CD4-positive, alpha-beta T cell treated with Interleukin-17A for 1 hour (primary cell): ENCODE measurements around the gene PMEPA1.
A peak's percentile ranks its signal among the peaks of the same experiment; 100 is the strongest.

ENCODE experiments used
- DNase-seq: peaks from one replicate; pipeline ENCODE4 v3.0.0-alpha.2; 2020

Gene PMEPA1

GRCh38 chr20:57736738-57737347 is 27.0 kb upstream of the PMEPA1 start:
- no peak for DNase-seq

GRCh38 chr20:57735831-57736737 is 26.3 kb upstream of the PMEPA1 start:
- no peak for DNase-seq

GRCh38 chr20:57734754-57735153 is 24.9 kb upstream of the PMEPA1 start:
- no peak for DNase-seq

- no peak for DNase-seq
Measured at GRCh38 chr20:57732226-57732625, 22.4 kb upstream of the PMEPA1 start.

- no peak for DNase-seq
Measured at GRCh38 chr20:57728762-57729161, 18.9 kb upstream of the PMEPA1 start.

GRCh38 chr20:57727863-57728262 is 18.0 kb upstream of the PMEPA1 start:
- DNase-seq = no peak

- no peak for DNase-seq
Measured at GRCh38 chr20:57725636-57726035, 15.8 kb upstream of the PMEPA1 start.

GRCh38 chr20:57724610-57725405 is 15.0 kb upstream of the PMEPA1 start:
- no peak for DNase-seq

- no peak for DNase-seq
Measured at GRCh38 chr20:57723816-57724215, 14.0 kb upstream of the PMEPA1 start.

- DNase-seq = no peak
Measured at GRCh38 chr20:57719951-57720350, 10.1 kb upstream of the PMEPA1 start.

GRCh38 chr20:57718490-57719009 is 8.7 kb upstream of the PMEPA1 start:
- peak; percentile 95 for DNase-seq

- DNase-seq = no peak
Measured at GRCh38 chr20:57717797-57718196, 8.0 kb upstream of the PMEPA1 start.

GRCh38 chr20:57716901-57717300 is 7.1 kb upstream of the PMEPA1 start:
- no peak for DNase-seq

- DNase-seq = no peak
Measured at GRCh38 chr20:57716202-57716601, 6.4 kb upstream of the PMEPA1 start.

GRCh38 chr20:57715268-57715904 is 5.6 kb upstream of the PMEPA1 start:
- DNase-seq = no peak

- no peak for DNase-seq
Measured at GRCh38 chr20:57714409-57715267, 4.8 kb upstream of the PMEPA1 start.

- DNase-seq = no peak
Measured at GRCh38 chr20:57713951-57714350, 4.1 kb upstream of the PMEPA1 start.

- no peak for DNase-seq
Measured at GRCh38 chr20:57713505-57713903, 3.7 kb upstream of the PMEPA1 start.

GRCh38 chr20:57712851-57713504 is 3.2 kb upstream of the PMEPA1 start:
- no peak for DNase-seq

- DNase-seq = no peak
Measured at GRCh38 chr20:57712341-57712740, 2.5 kb upstream of the PMEPA1 start.

GRCh38 chr20:57711826-57712225 is 2.0 kb upstream of the PMEPA1 start:
- no peak for DNase-seq
